ENCODE results near the gene CDK6.
A peak's percentile ranks its signal among the peaks of the same experiment; 100 is the strongest.

CDK6 gene

DNA sequence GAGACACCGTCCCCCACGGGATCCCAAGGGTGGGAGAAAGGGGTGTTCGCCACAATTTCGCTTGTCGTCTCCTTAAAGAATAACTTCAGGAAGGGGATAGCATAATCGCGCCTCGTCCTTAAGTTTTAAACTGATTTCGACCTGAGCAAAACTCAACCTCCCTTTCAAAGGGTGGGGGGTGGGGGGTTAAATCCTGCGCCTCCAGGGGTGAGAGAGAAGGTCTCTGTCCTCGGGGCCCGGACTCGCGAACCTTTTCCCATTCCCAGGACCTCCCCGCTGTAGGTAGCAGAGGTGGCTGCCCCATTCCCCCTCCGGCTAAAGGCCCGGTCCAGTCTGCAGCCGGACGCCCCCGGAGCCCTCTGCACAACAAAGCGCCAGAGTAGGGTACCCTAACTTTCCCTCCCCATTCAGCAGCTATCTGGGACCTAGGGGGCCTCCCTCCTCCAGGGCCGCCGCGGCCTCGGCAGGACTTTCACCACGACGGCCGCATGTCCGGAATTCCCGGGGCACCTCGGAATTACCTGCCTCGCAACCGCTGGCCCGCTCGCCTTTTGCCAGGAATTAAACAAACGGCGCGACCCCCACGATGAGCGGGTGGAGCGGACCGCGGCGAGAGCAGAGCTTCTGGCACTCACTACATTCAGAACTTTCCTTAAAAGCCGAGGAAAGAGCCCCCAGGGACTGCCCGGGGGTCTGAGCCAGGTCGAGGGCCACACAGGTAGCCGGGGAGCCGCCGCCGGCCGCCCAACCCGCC is 1.7 kb downstream of the CDK6 start:
- peak overlapping the region; percentile 68 for H3K4me3 ChIP-seq (ENCODE audit: low read depth, low read length)
- no peak for TF ChIP-seq MYC (IDR thresholded peaks at IDR 0.05; ENCODE audit: low read depth, low read length)
- DNase-seq (ENCODE audit: low read depth) = peak; percentile 39

DNA sequence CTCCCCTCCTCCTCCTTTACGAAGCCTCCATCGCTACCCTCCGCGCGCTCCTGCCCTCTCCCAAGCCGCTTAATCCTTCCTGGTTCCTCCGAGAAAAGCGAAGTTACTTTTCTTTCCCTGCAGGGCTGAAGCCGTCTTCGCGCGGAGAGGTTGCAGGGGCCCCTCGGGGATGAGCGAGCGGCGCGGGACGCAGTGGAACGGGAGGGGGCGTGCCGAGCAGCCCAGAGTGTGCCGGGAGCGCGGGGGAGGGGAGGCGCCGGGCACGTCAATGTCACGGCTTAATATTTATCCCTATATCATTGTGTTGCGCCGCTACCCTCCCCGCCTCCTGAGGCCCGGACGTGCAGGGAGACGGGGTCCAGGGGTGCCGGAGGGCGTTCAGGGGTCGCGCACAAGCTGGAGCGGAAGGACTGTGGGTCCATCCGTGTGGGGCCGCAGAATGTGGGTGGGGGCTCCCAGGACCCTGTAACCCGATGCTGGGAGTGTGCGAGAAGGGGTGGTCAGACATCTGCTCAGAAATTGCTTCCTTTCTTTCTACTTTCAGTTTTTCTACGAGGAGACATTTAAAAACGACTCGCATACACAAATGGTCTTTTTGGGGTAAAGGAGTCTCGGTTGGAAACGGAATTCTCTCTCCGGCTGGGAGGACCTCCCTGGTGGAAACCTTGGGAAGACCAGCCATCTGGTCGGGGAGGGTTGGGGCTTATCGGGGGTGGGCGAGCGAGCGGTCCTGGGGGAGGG is 2.4 kb downstream of the CDK6 start:
- peak; percentile 87 for DNase-seq (ENCODE audit: low read depth)
- TF ChIP-seq, protein P1, sequence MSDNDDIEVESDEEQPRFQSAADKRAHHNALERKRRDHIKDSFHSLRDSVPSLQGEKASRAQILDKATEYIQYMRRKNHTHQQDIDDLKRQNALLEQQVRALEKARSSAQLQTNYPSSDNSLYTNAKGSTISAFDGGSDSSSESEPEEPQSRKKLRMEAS (IDR thresholded peaks at IDR 0.05; ENCODE audit: low read depth, low read length) = 0 out of 2 replicates have a peak, but pooled peaks have one; percentile 4
- TF ChIP-seq POLR2A (IDR thresholded peaks at IDR 0.05; ENCODE audit: extremely low read depth, insufficient read length) = no peak
- TF ChIP-seq, protein P2, sequence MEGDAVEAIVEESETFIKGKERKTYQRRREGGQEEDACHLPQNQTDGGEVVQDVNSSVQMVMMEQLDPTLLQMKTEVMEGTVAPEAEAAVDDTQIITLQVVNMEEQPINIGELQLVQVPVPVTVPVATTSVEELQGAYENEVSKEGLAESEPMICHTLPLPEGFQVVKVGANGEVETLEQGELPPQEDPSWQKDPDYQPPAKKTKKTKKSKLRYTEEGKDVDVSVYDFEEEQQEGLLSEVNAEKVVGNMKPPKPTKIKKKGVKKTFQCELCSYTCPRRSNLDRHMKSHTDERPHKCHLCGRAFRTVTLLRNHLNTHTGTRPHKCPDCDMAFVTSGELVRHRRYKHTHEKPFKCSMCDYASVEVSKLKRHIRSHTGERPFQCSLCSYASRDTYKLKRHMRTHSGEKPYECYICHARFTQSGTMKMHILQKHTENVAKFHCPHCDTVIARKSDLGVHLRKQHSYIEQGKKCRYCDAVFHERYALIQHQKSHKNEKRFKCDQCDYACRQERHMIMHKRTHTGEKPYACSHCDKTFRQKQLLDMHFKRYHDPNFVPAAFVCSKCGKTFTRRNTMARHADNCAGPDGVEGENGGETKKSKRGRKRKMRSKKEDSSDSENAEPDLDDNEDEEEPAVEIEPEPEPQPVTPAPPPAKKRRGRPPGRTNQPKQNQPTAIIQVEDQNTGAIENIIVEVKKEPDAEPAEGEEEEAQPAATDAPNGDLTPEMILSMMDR (IDR thresholded peaks at IDR 0.05; ENCODE audit: low read depth, low read length) = peak; percentile 6
- peak; percentile 39 for TF ChIP-seq MYC (IDR thresholded peaks at IDR 0.05; ENCODE audit: low read depth, low read length)

DNA sequence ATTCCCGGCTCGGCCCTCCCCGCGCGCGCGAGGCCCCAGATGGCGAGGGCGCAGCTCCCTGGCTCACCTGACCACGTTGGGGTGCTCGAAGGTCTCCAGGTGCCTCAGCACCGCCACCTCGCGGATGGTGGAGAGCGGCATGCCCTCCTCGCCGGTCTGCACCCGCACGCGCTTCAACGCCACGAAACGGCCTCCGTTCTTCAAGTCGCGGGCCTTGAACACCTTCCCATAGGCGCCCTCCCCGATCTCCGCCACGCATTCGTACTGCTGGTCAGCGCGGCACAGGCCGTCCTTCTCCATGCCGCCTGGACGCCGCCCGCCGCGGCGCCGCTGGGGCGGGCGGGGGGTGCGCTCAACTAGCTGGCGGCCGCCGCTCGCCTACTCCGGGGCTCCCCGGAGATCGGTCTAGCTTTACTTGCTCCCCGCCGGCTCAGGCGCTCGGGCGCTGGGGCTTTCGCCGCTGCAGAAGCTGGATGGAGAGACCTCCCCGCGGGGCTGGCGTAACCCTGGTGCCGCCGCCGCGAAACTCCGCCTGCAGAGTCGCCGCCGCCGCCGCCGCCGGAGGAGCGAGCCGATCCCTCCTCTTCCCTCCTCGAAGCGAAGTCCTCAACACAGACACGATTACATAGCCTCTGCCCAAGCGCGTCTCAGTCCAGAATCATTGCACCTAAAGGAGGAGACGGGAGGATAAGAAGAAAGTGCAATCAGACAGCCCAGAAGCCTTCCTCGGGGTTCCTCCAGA is 3.2 kb downstream of the CDK6 start:
- TF ChIP-seq POLR2A (IDR thresholded peaks at IDR 0.05; ENCODE audit: extremely low read depth, insufficient read length) (no peak), MYC (IDR thresholded peaks at IDR 0.05; ENCODE audit: low read depth, low read length) (peak; percentile 85)
- TF ChIP-seq, protein P2 (IDR thresholded peaks at IDR 0.05; ENCODE audit: low read depth, low read length) = peak; percentile 76
- TF ChIP-seq, protein P1 (IDR thresholded peaks at IDR 0.05; ENCODE audit: low read depth, low read length) = peak; percentile 85
- DNase-seq (ENCODE audit: low read depth) = peak; percentile 88
- peak overlapping the region; percentile 68 for H3K4me3 ChIP-seq (ENCODE audit: low read depth, low read length)

More for the DNA sequence above, 2.4 kb downstream of the CDK6 start:
- peak overlapping the region; percentile 68 for H3K4me3 ChIP-seq (ENCODE audit: low read depth, low read length)

DNA sequence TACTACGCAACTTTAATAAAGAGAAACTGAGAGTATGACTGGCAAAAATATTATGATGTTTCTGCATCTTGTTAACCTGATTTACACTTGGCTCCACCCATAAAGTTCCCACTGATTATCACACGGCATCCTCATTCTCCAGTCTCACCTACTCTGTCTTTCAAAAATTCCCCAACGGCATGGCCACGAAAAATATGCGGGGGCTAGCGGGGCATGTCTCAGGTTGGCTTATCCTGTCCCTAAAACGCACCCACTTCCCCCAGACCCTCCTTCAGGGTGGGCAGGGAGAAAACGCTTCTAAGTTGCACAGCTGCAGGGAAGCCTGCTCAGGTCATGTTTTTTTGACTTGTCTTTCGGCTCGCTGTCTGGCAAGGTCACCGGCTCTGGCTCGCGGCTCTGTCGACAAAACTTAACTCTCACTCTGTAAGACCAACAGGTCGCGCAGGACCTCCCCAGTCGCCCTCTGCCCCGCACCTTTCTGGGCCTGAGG is 3.8 kb downstream of the CDK6 start:
- peak overlapping the region; percentile 68 for H3K4me3 ChIP-seq (ENCODE audit: low read depth, low read length)
- no peak for DNase-seq (ENCODE audit: low read depth)
- TF ChIP-seq, protein P2 (IDR thresholded peaks at IDR 0.05; ENCODE audit: low read depth, low read length) = no peak
- TF ChIP-seq MYC (IDR thresholded peaks at IDR 0.05; ENCODE audit: low read depth, low read length) (no peak), POLR2A (IDR thresholded peaks at IDR 0.05; ENCODE audit: extremely low read depth, insufficient read length) (no peak)
- TF ChIP-seq, protein P1 (IDR thresholded peaks at IDR 0.05; ENCODE audit: low read depth, low read length) = no peak

DNA sequence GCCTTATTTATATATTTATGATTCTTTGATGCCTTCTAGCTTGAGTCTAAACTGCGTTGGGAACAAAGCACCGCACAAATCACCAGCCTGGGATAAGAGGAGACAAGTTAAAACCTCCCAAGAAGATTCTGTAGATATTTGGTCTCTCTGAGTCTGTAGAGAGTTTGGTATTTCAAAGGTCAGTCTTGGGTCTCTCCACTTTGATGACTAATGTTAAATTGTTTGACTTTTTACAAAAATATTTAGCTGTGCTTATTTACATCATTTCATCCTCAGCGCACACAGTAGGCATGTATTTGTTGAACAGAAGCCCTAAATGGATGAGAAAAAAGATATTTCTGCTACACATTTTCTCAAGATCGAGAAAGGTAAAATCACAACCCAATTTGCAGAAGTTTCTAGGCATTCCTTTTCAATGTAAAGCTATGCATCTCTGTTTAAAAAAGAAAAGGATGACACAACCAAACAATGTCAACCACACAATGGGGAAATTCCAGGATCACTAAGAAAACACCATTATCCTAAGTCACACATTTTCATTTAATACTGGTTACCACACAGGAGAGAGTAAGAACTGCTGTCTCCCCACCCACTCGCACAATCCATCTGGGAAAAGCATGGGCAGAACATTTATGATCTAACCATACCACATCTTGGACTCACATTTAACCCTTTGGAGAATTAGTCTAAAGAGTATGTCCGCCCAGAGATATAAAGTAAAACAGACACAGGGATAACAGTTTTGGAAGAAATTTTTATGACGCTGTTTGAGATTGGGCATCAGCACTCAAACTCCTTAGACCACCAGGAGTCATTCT is 4.4 kb downstream of the CDK6 start:
- DNase-seq (ENCODE audit: low read depth) = peak; percentile 12
- TF ChIP-seq MYC (IDR thresholded peaks at IDR 0.05; ENCODE audit: low read depth, low read length) (no peak), POLR2A (IDR thresholded peaks at IDR 0.05; ENCODE audit: extremely low read depth, insufficient read length) (no peak)
- TF ChIP-seq, protein P2 (IDR thresholded peaks at IDR 0.05; ENCODE audit: low read depth, low read length) = no peak
- TF ChIP-seq, protein P1 (IDR thresholded peaks at IDR 0.05; ENCODE audit: low read depth, low read length) = no peak
- peak overlapping the region; percentile 68 for H3K4me3 ChIP-seq (ENCODE audit: low read depth, low read length)

All from NB4 (cell line).